NB4 (cell line): ENCODE measurements around the gene CEP85.

Experiments
- DNase-seq: peaks from one replicate; pipeline ENCODE4 v3.0.0; 2010; ENCODE audit warnings: low read depth
- H3K4me3 ChIP-seq: one replicate; pipeline ENCODE4 v1.5.1; 2011; ENCODE audit warnings: mild to moderate bottlenecking, low read depth, low read length, moderate library complexity
- MYC ChIP-seq: IDR thresholded peaks from 2 replicates; pipeline ENCODE4 v1.6.1; 2011; ENCODE audit warnings: low read depth, low read length
- POLR2A ChIP-seq: IDR thresholded peaks from 2 replicates; pipeline ENCODE4 v1.6.1; 2011; ENCODE audit warnings: mild to moderate bottlenecking; ENCODE audit not compliant: insufficient read length; ENCODE audit errors: extremely low read depth
- TF ChIP-seq, protein P1 (sequence below): IDR thresholded peaks from 2 replicates; pipeline ENCODE4 v1.6.1; 2011; ENCODE audit warnings: low read depth, low read length
- TF ChIP-seq, protein P2 (sequence below): IDR thresholded peaks from one replicate; pipeline ENCODE4 v1.5.1; 2012; ENCODE audit warnings: low read depth, low read length

CEP85 gene

DNA sequence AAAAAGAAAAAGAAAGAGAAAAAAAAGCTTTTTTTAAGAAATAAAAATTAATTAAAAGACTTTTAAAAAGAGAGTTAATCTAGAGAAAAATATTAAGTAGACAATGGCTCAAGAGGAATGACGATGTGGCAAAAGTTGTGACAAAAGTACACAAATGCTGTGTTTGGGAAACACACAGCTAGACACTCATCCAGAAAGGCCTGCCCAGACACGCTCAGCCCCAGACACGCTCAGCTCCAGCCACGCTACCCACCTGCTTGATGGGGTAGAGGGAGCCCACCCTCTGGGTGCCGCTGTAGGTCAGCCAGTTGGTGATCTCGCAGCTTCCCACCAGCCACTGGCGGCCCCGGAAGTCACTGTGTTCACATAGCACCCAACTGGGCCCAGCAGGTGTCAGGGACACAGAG lies 94.0 kb downstream of the CEP85 start:
- TF ChIP-seq, protein P1, sequence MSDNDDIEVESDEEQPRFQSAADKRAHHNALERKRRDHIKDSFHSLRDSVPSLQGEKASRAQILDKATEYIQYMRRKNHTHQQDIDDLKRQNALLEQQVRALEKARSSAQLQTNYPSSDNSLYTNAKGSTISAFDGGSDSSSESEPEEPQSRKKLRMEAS: no peak
- TF ChIP-seq MYC: no peak
- no peak for TF ChIP-seq POLR2A
- TF ChIP-seq, protein P2, sequence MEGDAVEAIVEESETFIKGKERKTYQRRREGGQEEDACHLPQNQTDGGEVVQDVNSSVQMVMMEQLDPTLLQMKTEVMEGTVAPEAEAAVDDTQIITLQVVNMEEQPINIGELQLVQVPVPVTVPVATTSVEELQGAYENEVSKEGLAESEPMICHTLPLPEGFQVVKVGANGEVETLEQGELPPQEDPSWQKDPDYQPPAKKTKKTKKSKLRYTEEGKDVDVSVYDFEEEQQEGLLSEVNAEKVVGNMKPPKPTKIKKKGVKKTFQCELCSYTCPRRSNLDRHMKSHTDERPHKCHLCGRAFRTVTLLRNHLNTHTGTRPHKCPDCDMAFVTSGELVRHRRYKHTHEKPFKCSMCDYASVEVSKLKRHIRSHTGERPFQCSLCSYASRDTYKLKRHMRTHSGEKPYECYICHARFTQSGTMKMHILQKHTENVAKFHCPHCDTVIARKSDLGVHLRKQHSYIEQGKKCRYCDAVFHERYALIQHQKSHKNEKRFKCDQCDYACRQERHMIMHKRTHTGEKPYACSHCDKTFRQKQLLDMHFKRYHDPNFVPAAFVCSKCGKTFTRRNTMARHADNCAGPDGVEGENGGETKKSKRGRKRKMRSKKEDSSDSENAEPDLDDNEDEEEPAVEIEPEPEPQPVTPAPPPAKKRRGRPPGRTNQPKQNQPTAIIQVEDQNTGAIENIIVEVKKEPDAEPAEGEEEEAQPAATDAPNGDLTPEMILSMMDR: no peak
- DNase-seq: no peak
- no peak overlapping the region for H3K4me3 ChIP-seq
